ENCODE results near the gene PPP2R3A. TPM values are rescaled to one million over a fixed set of nuclear protein-coding genes. Genes with fewer than 3 reads are reported as not detected.
"Not testable (repeated sequence)": the region's sequence is repeated elsewhere in the genome, so short reads cannot be mapped to it uniquely, and the experiment has no call there.

PPP2R3A gene
- total RNA-seq, 1 experiment from 2014 or later: 1.1 TPM

DNA sequence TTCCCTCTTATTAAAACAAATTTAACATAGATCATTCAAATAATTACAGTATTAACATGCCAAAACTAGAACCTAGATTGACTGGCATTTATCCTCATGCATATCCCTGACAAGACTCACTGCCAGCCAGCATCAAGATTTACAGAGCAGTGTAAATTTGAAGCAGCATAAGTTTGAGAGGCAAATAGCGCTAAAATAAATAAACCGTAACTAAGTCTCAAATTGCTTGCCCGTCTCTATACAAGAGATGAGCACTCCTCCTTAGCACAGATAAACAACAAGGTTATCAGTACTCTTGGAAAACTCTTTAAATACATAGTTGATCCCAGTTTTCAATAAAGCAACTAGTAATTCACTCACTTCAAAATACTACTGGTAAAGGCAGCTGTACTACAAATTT lies 201.0 kb downstream of the PPP2R3A start:
- no TSS peak for BruUV-seq (replicated peaks)
- no peaks in the 10 kb centered on the region for H3K36me3 ChIP-seq (ENCODE audit: insufficient read depth, low read length, poor library complexity, severe bottlenecking)
- no peaks in the 10 kb centered on the region for H3K27me3 ChIP-seq (replicated peaks; ENCODE audit: insufficient read depth, low read depth, low read length, poor library complexity)
- peaks cover 48% of the 10 kb centered on the region for H3K4me1 ChIP-seq (ENCODE audit: insufficient read depth, low read length, poor library complexity, severe bottlenecking)
- DNase-seq (ENCODE audit: low spot score): peak; percentile 52
- intact Hi-C loops (cut with micrococcal nuclease; ENCODE audit: unreplicated experiment): no loop called here
- ChIA-PET POLR2A (ENCODE audit: low non-redundant PET) (no interaction called here), CTCF (no interaction called here)
- no peak overlapping the region for H3K4me3 ChIP-seq (ENCODE audit: low read depth, low read length, poor library complexity, severe bottlenecking)
- no peaks in the 10 kb centered on the region for H3K9me3 ChIP-seq (ENCODE audit: low read depth, low read length, poor library complexity, severe bottlenecking)
- TF ChIP-seq EZH2 (IDR thresholded peaks at IDR 0.05; ENCODE audit: borderline replicate concordance, low read depth, low read length, poor library complexity, severe bottlenecking): no peak
- TF ChIP-seq, protein P1, sequence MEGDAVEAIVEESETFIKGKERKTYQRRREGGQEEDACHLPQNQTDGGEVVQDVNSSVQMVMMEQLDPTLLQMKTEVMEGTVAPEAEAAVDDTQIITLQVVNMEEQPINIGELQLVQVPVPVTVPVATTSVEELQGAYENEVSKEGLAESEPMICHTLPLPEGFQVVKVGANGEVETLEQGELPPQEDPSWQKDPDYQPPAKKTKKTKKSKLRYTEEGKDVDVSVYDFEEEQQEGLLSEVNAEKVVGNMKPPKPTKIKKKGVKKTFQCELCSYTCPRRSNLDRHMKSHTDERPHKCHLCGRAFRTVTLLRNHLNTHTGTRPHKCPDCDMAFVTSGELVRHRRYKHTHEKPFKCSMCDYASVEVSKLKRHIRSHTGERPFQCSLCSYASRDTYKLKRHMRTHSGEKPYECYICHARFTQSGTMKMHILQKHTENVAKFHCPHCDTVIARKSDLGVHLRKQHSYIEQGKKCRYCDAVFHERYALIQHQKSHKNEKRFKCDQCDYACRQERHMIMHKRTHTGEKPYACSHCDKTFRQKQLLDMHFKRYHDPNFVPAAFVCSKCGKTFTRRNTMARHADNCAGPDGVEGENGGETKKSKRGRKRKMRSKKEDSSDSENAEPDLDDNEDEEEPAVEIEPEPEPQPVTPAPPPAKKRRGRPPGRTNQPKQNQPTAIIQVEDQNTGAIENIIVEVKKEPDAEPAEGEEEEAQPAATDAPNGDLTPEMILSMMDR (conservative IDR thresholded peaks at IDR 0.05; ENCODE audit: low read depth, low read length): no peak
- no peak overlapping the region for H3K27ac ChIP-seq (ENCODE audit: low read depth, low read length, poor library complexity, severe bottlenecking)

GRCh38 chr3:136168236-136168635 lies 202.7 kb downstream of the PPP2R3A start:
- H3K36me3 ChIP-seq (ENCODE audit: insufficient read depth, low read length, poor library complexity, severe bottlenecking); POLR2A ChIA-PET (ENCODE audit: low non-redundant PET); intact Hi-C loops (cut with micrococcal nuclease; ENCODE audit: unreplicated experiment); DNase-seq (ENCODE audit: low spot score); H3K27me3 ChIP-seq (replicated peaks; ENCODE audit: insufficient read depth, low read depth, low read length, poor library complexity); H3K9me3 ChIP-seq (ENCODE audit: low read depth, low read length, poor library complexity, severe bottlenecking); H3K27ac ChIP-seq (ENCODE audit: low read depth, low read length, poor library complexity, severe bottlenecking); BruUV-seq (replicated peaks); H3K4me3 ChIP-seq (ENCODE audit: low read depth, low read length, poor library complexity, severe bottlenecking); CTCF ChIA-PET: not testable (repeated sequence)
- H3K4me1 ChIP-seq (ENCODE audit: insufficient read depth, low read length, poor library complexity, severe bottlenecking): peaks cover 65% of the 10 kb centered on the region

- H3K4me1 ChIP-seq (ENCODE audit: insufficient read depth, low read length, poor library complexity, severe bottlenecking): peaks cover 59% of the 10 kb centered on the region
- no peaks in the 10 kb centered on the region for H3K9me3 ChIP-seq (ENCODE audit: low read depth, low read length, poor library complexity, severe bottlenecking)
- H3K4me3 ChIP-seq (ENCODE audit: low read depth, low read length, poor library complexity, severe bottlenecking): no peak overlapping the region
- CTCF ChIA-PET: no interaction called here
- POLR2A ChIA-PET (ENCODE audit: low non-redundant PET): interaction anchor here (0.6 kb wide), 1 partner anchor 71 kb away, joined by 7 read pairs; no protein-coding TSS in a partner anchor
- H3K36me3 ChIP-seq (ENCODE audit: insufficient read depth, low read length, poor library complexity, severe bottlenecking): no peaks in the 10 kb centered on the region
- DNase-seq (ENCODE audit: low spot score): no peak
- peak overlapping the region; percentile 20 for H3K27ac ChIP-seq (ENCODE audit: low read depth, low read length, poor library complexity, severe bottlenecking)
- no peak for TF ChIP-seq EZH2 (IDR thresholded peaks at IDR 0.05; ENCODE audit: borderline replicate concordance, low read depth, low read length, poor library complexity, severe bottlenecking)
- TF ChIP-seq, protein P1 (conservative IDR thresholded peaks at IDR 0.05; ENCODE audit: low read depth, low read length): no peak
- no peaks in the 10 kb centered on the region for H3K27me3 ChIP-seq (replicated peaks; ENCODE audit: insufficient read depth, low read depth, low read length, poor library complexity)
- intact Hi-C loops (cut with micrococcal nuclease; ENCODE audit: unreplicated experiment): no loop called here
- BruUV-seq (replicated peaks): no TSS peak
These were observed 205.6 kb downstream of the PPP2R3A start for GRCh38 chr3:136171097-136171542.

GRCh38 chr3:136173939-136174490 lies 208.5 kb downstream of the PPP2R3A start:
- H3K27me3 ChIP-seq (replicated peaks; ENCODE audit: insufficient read depth, low read depth, low read length, poor library complexity): no peaks in the 10 kb centered on the region
- H3K36me3 ChIP-seq (ENCODE audit: insufficient read depth, low read length, poor library complexity, severe bottlenecking): no peaks in the 10 kb centered on the region
- H3K9me3 ChIP-seq (ENCODE audit: low read depth, low read length, poor library complexity, severe bottlenecking): no peaks in the 10 kb centered on the region
- BruUV-seq (replicated peaks): no TSS peak
- no peak for DNase-seq (ENCODE audit: low spot score)
- ChIA-PET CTCF (no interaction called here), POLR2A (ENCODE audit: low non-redundant PET) (no interaction called here)
- no peak overlapping the region for H3K4me3 ChIP-seq (ENCODE audit: low read depth, low read length, poor library complexity, severe bottlenecking)
- peaks cover 46% of the 10 kb centered on the region for H3K4me1 ChIP-seq (ENCODE audit: insufficient read depth, low read length, poor library complexity, severe bottlenecking)
- H3K27ac ChIP-seq (ENCODE audit: low read depth, low read length, poor library complexity, severe bottlenecking): no peak overlapping the region
- TF ChIP-seq EZH2 (IDR thresholded peaks at IDR 0.05; ENCODE audit: borderline replicate concordance, low read depth, low read length, poor library complexity, severe bottlenecking): no peak
- TF ChIP-seq, protein P1 (conservative IDR thresholded peaks at IDR 0.05; ENCODE audit: low read depth, low read length): no peak
- intact Hi-C loops (cut with micrococcal nuclease; ENCODE audit: unreplicated experiment): no loop called here

All from A673 (cell line).